K562 (cell line): ENCODE results near the gene KCNK4. TPM values are rescaled to one million over a fixed set of nuclear protein-coding genes. Genes with fewer than 3 reads are reported as not detected.

Experiments used
- BHLHE40 ChIP-seq: IDR thresholded peaks from 2 replicates; pipeline ENCODE4 v1.6.1; 2011; ENCODE audit warnings: low read length, improper control_type of control experiment
- GATAD2B ChIP-seq: fragments of 450-650 bp; IDR thresholded peaks from 2 replicates; pipeline ENCODE4 v1.6.1; 2017; ENCODE audit warnings: mild to moderate bottlenecking, borderline replicate concordance
- HCFC1 ChIP-seq: IDR thresholded peaks from 2 replicates; pipeline ENCODE4 v1.6.1; 2012; ENCODE audit warnings: low read depth, low read length, improper control_type of control experiment
- KAT7 ChIP-seq: sonication (generic); formaldehyde crosslinking; IDR thresholded peaks from 2 replicates; pipeline ENCODE4 v1.8.0; 2022; ENCODE audit warnings: missing genetic modification reagents, mild to moderate bottlenecking, borderline replicate concordance
- MCM2 ChIP-seq: fragments of 450-650 bp; IDR thresholded peaks from 2 replicates; pipeline ENCODE4 v1.6.1; 2017; ENCODE audit warnings: low read depth, mild to moderate bottlenecking
- PCBP1 ChIP-seq: fragments of 200-400 bp; formaldehyde crosslinking; IDR thresholded peaks from 2 replicates; pipeline ENCODE4 v1.6.1; 2018; ENCODE audit warnings: mild to moderate bottlenecking, low read depth, low read length; ENCODE audit not compliant: poor library complexity, severe bottlenecking
- SIX5 ChIP-seq, 2 experiments: IDR thresholded peaks; 2 replicates each; pipeline ENCODE4 v1.6.1; 2011; ENCODE audit warnings: low read length in 2 of 2, borderline replicate concordance in 1 of 2, low read depth in 1 of 2, mild to moderate bottlenecking in 1 of 2, moderate library complexity in 1 of 2; ENCODE audit not compliant: insufficient read depth in 1 of 2
- SP2 ChIP-seq: IDR thresholded peaks from 2 replicates; pipeline ENCODE4 v1.6.1; 2011; ENCODE audit warnings: mild to moderate bottlenecking, low read depth, low read length, moderate library complexity; ENCODE audit not compliant: poor library complexity, severe bottlenecking; ENCODE audit errors: extremely low read depth
- SRSF7 ChIP-seq: fragments of 200-400 bp; formaldehyde crosslinking; optimal IDR thresholded peaks from 2 replicates; pipeline ENCODE3; 2017; ENCODE audit warnings: mild to moderate bottlenecking, low read depth, low read length
- TAL1 ChIP-seq: fragments of 450-650 bp; IDR thresholded peaks from 2 replicates; pipeline ENCODE4 v1.6.1; 2016; ENCODE audit warnings: mild to moderate bottlenecking
- TCF3 ChIP-seq: sonication (generic); formaldehyde crosslinking; IDR thresholded peaks from 2 replicates; pipeline ENCODE4 v1.4.0; 2020; ENCODE audit warnings: mild to moderate bottlenecking, missing genetic modification reagents
- TEAD1 ChIP-seq, 2 experiments: fragments of 450-650 bp in 1 of 2; sonication (generic) in 1 of 2; formaldehyde crosslinking; IDR thresholded peaks; 2 replicates each; pipeline versions ENCODE4 v1.4.0 to v1.8.0; 2020 to 2022; ENCODE audit warnings: mild to moderate bottlenecking in 2 of 2, missing genetic modification reagents in 1 of 2
- ZC3H8 ChIP-seq: fragments of 450-650 bp; IDR thresholded peaks from 2 replicates; pipeline ENCODE4 v1.6.1; 2017
- ZFP91 ChIP-seq: sonication (generic); formaldehyde crosslinking; IDR thresholded peaks from 2 replicates; pipeline ENCODE4 v1.8.0; 2022; ENCODE audit warnings: mild to moderate bottlenecking, missing genetic modification reagents
- ZNF143 ChIP-seq: sonication (generic); formaldehyde crosslinking; IDR thresholded peaks from 2 replicates; pipeline ENCODE4 v1.9.0; 2022; ENCODE audit warnings: mild to moderate bottlenecking, missing genetic modification reagents
- polyA plus RNA-seq, 8 experiments: library from polyadenylated mRNA; depleted of rRNA in 4 of 8; stranded (reverse) in 5 of 8; unstranded in 3 of 8; fragments of >200 nt; fragmentation: Nextera tagmentation in 2 of 8; fragmentation: Illumina TruSeq in 1 of 8; extraction: Ambion mirVana in 2 of 8; extraction: Trizol in 1 of 8; gene quantifications; 2 replicates each; pipeline versions ENCODE4 v1.2.1 to v1.2.3, GENCODE V29; 2011 to 2014; ENCODE audit warnings: inconsistent platforms in 1 of 8, missing spikeins in 1 of 8
- total RNA-seq, 7 experiments: library from RNA; depleted of rRNA in 6 of 7; stranded (reverse); fragments of >200 nt in 6 of 7; fragmentation: Illumina TruSeq in 2 of 7; extraction: Trizol in 2 of 7; gene quantifications; 2 replicates each; pipeline versions ENCODE4 v1.2.1 to v1.2.3, GENCODE V29; 2011 to 2021; ENCODE audit warnings: low replicate concordance in 1 of 7
- TF ChIP-seq, protein P1 (sequence below): fragments of 450-650 bp; IDR thresholded peaks from 2 replicates; pipeline ENCODE4 v1.6.1; 2016; ENCODE audit warnings: missing biosample characterization, missing genetic modification characterization
- TF ChIP-seq, protein P2 (sequence below): sonication (generic); formaldehyde crosslinking; IDR thresholded peaks from 2 replicates; pipeline ENCODE4 v1.8.1; 2022; ENCODE audit warnings: missing genetic modification reagents
- TF ChIP-seq, protein P3 (sequence below): fragments of 200-800 bp; sonication (Bioruptor generic); IDR thresholded peaks from 2 replicates; pipeline ENCODE4 v1.6.1; 2017; ENCODE audit warnings: missing genetic modification characterization, missing compliant biosample characterization

The KCNK4 gene
- total and polyA plus RNA-seq, 9 of the 15 experiments (the other 6 are each of a cell fraction or from before 2014, with no cell fraction given) = not detected

- TF ChIP-seq, protein P1, sequence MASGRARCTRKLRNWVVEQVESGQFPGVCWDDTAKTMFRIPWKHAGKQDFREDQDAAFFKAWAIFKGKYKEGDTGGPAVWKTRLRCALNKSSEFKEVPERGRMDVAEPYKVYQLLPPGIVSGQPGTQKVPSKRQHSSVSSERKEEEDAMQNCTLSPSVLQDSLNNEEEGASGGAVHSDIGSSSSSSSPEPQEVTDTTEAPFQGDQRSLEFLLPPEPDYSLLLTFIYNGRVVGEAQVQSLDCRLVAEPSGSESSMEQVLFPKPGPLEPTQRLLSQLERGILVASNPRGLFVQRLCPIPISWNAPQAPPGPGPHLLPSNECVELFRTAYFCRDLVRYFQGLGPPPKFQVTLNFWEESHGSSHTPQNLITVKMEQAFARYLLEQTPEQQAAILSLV (tag) = 0 out of 2 replicates have a peak, but pooled peaks have one; percentile 6
- no peak for TF ChIP-seq SRSF7
- TF ChIP-seq ZNF143 (CRISPR knock-in tag) = peak; percentile 91
- peak; percentile 98 for TF ChIP-seq ZFP91 (CRISPR knock-in tag)
- TF ChIP-seq, protein P2, sequence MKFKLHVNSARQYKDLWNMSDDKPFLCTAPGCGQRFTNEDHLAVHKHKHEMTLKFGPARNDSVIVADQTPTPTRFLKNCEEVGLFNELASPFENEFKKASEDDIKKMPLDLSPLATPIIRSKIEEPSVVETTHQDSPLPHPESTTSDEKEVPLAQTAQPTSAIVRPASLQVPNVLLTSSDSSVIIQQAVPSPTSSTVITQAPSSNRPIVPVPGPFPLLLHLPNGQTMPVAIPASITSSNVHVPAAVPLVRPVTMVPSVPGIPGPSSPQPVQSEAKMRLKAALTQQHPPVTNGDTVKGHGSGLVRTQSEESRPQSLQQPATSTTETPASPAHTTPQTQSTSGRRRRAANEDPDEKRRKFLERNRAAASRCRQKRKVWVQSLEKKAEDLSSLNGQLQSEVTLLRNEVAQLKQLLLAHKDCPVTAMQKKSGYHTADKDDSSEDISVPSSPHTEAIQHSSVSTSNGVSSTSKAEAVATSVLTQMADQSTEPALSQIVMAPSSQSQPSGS (CRISPR knock-in tag) = no peak
- TF ChIP-seq BHLHE40 = 0 out of 2 replicates have a peak, but pooled peaks have one; percentile 19
- no peak for TF ChIP-seq ZC3H8
- TF ChIP-seq HCFC1 = peak; percentile 95
- TF ChIP-seq MCM2 = no peak
- TF ChIP-seq, protein P3, sequence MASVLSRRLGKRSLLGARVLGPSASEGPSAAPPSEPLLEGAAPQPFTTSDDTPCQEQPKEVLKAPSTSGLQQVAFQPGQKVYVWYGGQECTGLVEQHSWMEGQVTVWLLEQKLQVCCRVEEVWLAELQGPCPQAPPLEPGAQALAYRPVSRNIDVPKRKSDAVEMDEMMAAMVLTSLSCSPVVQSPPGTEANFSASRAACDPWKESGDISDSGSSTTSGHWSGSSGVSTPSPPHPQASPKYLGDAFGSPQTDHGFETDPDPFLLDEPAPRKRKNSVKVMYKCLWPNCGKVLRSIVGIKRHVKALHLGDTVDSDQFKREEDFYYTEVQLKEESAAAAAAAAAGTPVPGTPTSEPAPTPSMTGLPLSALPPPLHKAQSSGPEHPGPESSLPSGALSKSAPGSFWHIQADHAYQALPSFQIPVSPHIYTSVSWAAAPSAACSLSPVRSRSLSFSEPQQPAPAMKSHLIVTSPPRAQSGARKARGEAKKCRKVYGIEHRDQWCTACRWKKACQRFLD = peak; percentile 76; the same call in 1 of the 2 replicates
- TF ChIP-seq SIX5 (IDR thresholded peaks at IDR 0.05; ENCODE audit: borderline replicate concordance in 1 of 2, insufficient read depth in 1 of 2, low read depth in 1 of 2, low read length in 2 of 2) = peak; percentile 78 to 81; a peak in 3 of 4 replicates
- peak in 1 of 2 experiments; percentile 75; a peak in 1 of 4 replicates for TF ChIP-seq TEAD1 (CRISPR knock-in tag; IDR thresholded peaks at IDR 0.05)
- no peak for TF ChIP-seq PCBP1
- TF ChIP-seq TAL1 = no peak
- TF ChIP-seq KAT7 (CRISPR knock-in tag) = peak; percentile 17
- peak; percentile 65 for TF ChIP-seq SP2
- no peak for TF ChIP-seq GATAD2B
- no peak; the same call in 1 of the 2 replicates for TF ChIP-seq TCF3 (CRISPR knock-in tag)
Observed at GRCh38 chr11:64246871-64247728, 44.0 kb upstream of the KCNK4 start, which contains the start of gene PPP1R14B (continued).
